GM19324 (cell line): ENCODE measurements around the gene SPATA13.

Experiments
- ATAC-seq: cut with Tn5 transposase; IDR thresholded peaks from one replicate; pipeline ENCODE4 v1.9.1; 2021; ENCODE audit warnings: mild to moderate bottlenecking, moderate library complexity; ENCODE audit not compliant: unreplicated experiment, low FRiP score

SPATA13 gene

DNA sequence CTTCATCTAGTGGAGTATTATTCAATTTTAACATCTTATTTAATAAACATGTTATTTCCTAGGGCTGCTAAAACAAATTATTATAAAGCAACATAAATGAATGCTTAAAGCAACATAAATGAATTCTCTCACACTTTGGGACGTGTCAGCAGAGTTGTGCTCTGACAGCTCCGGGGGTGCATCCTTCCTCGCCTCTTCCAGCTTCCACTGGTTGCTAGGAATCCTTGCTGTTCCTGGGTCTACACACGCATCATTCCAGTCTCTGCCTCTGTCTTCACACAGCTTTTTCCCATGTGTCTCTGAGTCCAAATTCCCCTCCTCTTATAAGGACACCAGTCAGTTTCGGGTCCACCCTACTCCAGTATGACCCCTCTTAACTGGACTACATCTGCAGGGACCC, 21.6 kb upstream of the SPATA13 start:
- ATAC-seq: no peak

DNA sequence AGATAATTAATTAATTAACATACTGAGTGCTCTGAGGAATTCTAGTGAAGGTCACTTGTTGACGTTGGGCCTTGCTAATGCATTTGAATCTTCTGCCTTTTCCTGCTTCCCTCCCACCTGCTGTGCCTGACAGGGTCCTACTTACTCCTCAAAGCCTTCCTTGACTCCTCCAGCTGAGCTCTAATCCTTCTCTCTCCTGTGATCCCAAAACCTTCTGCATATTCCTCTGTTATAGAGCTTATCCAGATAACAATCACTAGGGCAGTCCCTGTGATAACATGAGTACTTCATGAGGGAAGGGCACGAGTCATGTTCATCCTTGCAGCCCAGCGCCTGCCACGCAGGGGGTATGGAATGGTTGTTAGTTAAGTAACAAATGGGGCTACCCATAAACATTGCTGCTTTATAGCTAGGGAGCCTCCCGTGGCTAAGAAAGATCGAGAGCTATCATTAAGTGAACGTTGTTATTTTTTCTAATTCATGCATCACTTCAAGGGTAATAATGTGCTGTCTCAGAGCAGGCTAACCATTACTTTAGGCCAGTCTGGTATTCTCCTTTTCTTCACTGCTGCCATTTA, 19.1 kb upstream of the SPATA13 start:
- ATAC-seq: no peak

DNA sequence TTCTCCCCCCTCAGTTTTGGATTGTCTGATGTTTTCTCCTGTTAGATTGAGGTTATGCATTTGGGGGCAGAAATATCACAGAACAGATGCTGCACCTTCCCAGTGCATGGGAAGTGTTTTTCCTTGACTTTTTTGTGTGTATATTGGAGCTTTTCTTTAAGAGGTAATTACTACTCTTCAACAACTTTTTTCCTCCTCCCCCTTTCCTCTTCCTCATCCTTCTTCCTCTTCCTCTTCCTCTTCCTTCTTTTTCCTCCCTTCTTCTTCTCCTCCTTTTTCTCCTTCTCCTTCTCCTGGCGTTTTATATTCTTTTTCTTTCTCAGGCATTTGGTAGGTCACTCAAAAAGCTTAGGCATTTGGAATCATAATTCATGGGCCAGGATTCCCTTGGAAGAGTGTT, 18.1 kb upstream of the SPATA13 start:
- ATAC-seq: no peak

DNA sequence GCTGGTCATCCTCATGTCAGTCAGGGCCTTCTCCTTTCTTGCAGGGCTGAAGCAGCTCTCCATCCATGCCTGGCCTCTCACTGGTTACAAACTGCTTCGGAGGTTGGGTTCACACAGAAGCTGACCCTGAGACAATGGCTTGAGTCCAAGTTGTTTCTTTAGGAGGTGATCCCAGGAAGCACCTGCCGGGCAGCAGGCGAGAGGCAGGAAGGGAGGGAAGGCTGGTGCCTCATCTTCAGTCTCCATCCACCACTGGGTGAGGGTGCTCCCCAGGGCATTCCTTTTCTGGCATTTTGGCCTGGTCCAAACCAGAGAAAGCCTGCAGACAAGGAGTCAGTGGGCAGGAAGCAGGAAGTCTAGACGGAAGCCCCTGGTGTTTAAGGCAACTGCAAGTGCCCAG, 17.6 kb upstream of the SPATA13 start:
- no peak for ATAC-seq

DNA sequence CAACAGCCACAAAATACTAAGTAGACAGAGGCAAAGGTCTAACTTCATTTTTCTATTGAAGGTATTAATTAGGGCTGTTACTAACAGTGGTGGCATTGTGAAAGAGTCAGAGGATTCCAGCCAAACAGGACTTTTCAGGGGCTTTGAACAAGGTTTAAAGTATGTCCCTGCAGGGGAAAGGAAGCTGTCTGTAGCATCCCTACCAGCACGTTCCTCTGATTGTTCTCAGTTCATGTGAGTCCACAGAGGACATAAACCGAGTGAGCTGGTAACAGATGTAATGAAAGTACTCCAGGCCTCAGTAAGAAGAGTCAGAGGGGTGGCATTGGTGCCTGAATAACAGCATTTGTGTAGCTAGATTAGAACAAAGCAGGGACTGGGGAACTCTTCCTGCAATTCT, 15.3 kb upstream of the SPATA13 start:
- no peak for ATAC-seq

DNA sequence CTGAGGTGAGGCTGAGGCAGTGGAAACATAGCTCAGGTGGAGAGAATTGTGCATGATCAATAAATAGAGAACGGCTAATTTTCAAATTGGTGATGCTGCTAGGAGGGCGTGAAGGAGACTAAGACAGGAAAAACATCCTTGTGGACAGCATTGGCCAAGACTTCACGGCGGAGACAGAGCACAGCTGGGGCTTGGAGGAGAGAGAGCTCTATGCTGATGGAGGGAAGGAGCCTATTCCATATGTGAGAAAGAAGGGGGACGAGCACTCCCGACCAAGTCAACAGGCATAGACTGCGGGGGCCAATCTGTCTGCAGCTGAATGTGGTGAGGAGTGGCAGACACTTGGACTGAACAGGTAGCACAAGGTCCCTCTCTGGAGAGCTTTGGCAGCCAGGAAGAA, 14.8 kb upstream of the SPATA13 start:
- ATAC-seq: no peak

DNA sequence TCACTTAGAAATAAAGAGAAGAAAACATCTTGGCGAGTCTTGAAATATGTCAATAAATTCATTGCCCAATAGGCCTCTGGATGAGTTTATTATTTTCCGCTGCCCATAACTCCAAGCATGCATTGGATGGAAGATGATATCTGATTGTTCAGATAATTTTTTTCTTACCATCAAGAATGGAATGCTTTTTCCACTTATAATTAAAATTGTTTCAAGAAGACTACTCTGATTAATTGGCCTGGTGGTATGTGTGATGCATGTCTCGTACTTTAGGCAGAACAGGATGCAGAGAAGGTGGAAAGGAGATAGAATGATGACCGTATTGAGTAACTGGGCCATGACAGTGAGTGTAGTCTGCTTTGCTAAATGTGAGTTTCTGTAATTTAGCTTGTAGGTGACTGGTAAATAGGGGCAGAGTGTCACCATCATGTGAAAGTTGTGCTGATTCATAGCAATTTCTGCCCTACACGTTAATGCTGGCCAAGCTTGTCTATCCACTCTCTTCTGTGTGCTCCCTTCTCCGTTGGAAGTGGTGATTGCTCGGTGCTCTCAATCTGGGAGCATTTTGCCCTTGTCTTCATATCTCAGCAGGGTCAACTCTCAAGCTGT, 13.5 kb upstream of the SPATA13 start:
- ATAC-seq: no peak

DNA sequence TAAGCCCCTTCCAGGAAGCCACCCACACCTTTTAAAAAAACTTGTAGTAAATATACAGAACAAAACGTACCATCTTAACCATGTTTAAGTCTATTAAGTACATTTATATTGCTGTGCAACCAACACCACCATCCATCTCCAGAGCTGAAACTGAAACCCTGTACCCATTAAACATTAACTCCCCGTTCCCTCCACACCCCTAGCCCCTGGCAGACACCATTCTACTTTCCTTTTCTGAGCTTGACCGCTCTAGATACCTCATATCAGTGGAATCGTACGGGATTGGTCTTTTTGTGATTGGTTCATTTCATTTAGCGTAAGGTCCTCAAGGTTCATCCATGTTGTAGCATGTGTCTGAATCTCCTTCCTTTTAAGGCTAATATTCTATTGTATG, 13.0 kb upstream of the SPATA13 start:
- ATAC-seq: peak; percentile 91

DNA sequence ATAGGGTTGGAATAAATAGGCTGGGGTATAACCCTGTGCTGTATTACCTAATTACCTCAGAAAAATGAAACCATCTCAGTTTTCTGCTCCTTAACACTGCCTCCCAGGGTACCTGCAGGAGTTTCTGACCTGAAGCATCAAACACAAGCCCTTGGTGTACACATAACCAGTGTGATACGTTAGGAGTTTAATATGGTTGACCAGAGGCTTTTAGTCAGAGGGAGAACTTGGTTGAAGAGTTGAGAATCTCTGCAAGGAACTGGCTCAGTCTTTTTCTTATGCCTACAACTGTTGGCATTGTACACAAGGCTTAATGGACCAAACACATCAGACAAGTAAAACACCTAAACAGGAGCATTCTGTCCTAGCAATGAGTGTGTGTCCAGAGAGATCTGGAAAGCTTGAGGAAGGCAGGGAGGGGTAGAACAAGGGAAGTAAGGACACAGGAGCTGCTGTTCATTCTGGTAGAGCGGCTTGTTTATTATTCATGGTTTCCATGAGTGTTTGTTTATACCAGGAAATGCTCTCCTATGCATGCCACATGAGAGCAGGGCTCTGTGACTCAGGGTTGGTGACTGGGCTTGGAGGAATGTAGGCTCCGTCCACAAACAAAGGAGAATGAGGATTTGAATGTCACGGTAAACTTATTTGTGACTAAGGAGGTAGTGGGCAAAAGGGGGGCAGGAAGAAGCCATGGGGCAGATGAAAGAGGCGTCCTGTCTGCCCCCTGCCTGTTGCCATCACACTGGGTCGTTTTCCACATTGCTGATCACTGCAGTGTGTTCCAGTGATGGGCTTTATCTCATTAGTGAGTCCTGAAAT, 11.9 kb upstream of the SPATA13 start:
- no peak for ATAC-seq

DNA sequence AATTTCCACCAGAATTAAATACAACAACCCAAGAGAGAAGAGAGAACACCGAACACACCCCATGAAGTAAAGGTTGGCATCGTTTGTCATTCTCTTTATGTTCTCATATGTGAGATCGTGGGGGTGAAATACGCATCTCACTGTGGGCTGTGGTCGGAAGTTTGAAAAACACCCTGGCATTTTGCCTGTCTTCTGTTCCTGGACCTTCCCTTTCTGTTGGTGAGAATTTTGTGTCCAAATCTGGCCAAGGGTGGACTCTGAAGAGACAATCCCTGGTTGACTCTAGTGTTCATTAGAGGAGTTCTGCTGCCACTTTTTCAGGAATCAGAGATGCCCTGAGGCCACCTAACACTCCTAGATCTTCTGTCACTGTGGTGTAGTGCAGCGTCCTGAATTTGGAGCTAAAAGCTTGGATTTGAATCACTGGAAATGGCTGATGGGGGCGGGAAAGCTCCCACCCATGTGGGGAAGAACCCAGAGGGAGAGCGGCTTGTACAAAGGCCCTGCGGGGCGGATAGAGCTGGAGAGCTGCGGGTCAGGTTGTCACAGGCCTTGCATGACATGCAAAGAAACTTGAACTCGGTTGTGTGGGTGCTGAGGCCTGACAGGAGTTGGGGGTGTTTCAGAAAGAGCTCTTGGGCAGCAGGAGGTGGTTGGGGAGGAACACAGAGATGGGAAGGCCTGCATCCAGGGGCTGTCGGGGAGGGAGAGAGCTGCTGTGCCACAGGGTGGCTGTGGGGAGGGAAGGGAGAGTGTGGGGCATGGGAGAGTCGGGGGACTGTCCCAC, 11.1 kb upstream of the SPATA13 start:
- no peak for ATAC-seq

DNA sequence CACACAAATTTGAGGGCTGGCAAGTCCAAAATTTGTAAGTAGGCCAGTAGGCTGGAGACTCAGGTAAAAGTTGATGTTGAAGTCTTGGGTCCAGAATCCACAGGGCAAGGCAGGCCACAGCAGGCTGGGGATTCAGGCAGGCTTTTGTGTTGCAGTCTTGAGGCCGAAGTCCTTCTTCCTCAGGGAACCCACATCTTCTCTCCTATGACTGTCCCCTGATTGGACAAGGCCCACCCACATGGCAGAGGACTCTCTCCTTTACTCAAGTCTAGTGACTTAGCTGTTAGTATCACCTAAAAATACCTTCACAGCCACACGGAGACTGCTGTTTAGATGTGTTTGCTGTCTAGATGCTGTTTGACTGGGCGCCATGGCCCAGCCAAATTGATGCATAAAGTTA, 9.9 kb upstream of the SPATA13 start:
- no peak for ATAC-seq

DNA sequence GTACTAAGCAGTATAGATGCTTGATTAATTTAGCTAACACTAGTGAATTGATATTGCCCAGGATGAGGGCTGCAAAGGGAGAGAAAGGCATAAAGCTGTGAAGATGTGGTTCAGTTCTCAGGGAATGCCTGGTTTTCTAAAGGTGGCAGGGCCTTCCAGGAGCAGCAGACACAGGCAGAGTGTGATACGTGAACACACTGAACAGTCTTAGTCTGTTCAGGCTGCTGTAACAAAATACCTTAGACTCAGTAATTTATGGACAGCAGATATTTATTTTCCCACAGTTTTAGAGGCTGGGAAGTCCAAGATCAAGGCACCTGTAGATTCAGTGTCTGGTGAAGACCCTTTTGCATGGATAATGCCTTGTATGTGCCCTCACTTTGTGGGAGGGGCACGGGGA, 8.7 kb upstream of the SPATA13 start:
- no peak for ATAC-seq

DNA sequence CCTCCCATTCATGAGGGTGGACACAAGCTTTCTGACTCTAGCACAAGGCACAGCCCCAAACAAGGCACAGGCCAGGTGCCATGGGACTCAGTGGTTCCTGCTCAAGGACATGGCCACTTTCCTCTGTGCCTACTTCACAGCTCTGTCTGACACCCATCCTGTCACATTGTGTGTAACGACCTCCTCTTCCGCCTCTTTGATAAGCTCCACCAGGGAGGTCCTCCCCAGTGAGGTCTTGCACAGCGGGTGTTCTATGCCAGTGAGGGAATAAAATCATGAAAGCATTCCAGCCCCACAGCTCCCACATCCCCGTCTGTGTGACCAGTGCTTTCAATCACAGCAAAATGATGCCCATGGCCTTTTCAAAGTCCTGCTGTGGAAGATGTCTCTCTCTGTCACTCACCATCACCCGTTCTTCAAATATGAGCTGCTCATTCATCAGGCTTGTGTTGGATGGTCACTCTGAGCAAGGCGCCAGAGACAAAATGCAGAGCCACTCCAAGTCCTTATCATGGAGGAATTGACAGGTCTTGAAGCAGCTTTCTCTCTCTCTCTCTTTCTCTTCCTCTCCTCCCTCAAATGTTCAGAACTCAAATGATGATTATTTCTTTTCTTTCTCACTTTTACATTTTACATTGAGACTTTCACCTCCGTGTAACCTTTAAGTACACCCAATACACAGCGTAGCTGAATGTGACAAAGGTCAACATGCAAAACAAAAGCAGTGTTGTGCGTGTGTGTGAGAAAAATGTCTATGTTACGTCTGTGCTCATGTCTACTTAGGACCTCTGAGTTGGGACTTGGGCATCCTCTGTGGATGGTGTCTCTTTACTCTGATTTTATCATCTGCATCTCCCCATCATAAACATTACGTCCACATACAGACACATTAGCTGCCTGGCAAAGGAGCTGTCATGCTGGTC, 8.0 kb upstream of the SPATA13 start:
- no peak for ATAC-seq

DNA sequence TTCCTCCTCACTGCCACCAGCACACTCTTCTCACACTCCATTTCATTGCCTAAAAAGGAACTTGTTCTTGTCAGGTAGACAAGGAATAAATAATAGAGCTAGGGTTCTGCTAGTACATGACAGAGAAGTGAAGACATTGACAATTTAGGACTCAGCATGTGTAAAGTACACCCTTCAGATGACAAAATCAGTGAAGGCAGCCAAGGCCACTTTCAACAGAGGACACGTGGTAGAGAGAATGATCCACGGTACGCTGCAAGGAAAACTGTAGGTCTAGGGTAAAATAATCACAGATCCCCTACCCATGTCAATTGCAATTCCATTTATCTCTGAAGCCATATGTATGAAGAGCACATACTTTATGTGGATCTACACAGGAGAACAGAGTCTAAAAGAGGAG, 7.2 kb upstream of the SPATA13 start:
- no peak for ATAC-seq

DNA sequence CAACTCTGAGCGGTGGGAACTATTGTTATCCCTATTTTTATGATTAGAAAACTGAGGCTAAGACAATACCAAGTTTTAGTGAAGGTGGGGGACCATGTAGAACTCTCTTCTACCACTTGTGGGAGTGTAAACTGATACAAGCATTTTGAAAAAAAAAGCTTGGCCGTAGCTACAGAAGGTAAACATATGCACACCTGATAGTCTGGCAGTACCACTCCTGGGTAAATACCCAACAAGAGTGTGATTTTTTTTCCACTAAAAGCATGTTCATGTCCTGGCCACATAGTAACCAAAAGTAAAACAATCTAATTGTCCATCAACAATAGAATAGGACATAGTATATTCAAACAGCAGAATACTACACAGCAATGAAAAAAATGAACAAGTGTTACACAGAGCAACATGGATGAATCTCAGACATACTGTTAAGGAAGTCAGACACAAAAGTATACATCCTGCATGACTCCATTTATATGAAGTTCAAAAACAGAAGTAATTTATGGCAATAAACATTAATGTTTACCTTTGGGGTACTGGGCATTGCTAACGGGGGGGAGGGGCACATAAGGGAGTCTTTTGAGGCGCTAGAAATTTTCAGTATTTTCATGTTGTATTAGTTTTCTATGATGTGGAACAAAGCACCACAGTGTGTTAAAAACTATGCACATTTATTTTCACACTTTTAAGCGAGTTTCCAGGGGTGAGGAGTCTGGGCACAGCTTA, 6.4 kb upstream of the SPATA13 start:
- no peak for ATAC-seq

DNA sequence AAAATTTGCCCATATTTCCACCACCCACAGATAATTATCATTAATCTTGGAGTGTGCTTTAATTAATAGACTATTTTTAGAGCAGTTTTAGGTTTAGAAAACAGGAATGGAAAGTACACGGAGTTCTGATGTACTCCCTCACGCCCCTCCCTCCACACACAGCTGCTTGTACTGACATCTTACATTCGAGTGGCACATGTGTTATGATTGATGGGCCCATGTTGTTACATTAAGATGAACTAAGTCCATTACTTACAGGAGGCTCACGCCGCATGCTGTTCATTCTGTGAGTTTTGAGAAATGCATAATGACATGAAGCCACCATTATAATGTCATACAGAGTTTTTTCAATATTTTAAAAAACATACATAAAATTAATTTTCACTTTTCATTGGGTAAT, 1.2 kb upstream of the SPATA13 start:
- no peak for ATAC-seq

DNA sequence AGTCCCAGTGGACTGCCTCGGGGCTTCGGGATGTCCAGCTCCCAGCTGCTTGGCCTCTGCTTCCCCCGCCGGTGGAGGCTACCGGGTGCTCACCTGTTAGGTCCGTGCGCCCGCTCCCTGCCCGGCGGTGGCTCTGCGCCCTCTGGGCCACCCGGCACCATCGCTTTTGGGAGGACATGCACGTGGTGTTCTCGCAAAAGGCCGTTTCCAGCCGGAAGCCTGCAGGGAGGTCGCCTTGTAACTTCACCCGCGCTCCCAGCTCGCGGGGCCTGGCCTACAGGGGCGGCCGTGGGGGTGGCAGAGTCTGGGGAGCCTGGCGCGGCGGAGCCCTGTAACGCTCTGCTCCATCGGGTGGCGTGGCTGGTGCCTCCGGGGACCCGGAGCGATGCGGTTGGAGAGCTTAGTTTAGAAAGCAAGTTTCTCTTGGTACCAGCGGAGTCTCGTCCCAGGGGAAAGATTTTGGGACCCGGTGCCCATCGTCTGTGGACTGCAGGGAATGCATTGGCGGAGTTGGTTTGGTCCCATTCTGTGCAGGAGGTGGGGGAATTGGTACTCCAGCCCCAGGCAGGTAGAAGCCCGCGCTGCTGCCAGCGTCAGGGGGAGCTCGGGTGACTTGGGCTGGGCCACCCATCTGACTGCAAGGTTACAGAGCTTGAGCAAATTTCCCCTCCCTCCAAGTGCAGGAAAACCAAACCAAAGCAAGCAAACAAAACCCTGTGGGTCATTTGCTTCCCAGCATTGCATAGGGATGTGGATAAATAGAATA, 673 bp downstream of the SPATA13 start:
- peak; percentile 51 for ATAC-seq

DNA sequence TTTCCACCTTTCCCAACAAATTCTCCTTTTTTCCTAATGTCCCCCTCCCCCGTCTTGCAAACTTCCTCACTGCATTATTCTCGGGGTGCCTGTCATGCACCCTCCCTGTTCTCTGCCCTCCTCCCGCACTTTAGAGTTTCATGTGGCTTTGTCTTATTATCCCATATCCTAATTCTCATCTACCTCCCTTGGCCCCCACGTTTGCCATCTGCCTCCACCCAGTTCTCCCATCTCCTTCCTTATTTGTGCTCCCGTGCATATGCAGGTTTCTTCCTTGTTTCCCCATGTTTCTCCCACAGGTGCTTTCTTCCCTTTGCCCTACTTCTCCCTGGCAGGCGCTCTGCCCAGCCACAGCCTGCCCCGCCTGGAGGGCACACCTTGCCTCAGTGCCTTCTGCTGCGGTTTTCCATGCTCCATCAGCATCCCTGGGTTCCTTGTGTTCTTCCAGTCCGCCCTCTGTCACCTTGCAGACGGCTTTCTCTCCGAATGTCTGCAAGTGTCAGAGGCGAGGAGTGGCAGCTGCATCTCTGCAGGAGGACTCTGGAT, 1.5 kb downstream of the SPATA13 start:
- ATAC-seq: no peak

DNA sequence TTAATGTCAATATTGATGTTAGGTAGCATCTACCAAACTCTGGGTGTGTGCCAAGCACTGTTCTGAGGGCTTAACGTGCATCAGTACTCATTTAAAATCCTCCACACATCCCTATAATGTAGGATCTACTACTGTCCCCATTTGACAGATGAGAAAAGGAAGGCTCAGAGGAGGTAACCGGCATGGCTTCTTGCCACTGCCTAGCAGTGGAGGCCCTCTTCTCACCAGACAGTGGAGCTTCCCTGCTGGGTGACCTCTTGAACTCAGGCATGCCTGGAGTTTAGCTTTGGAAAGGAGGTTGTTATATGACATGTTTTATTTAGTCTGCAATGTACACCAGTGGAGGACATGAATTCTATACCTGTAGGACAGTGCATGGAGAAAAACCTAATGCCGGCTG, 2.1 kb downstream of the SPATA13 start:
- ATAC-seq: no peak
